Activated naive CD8-positive, alpha-beta T cell treated with anti-CD3 and anti-CD28 coated beads, Interleukin-2, amount 10 ng/mL, durations not matched to agents 7 days and 5 days (primary cell): ENCODE measurements around the gene DUSP7. TPM values are rescaled to one million over a fixed set of nuclear protein-coding genes. Genes with fewer than 3 reads are reported as not detected.

Source experiments
- ATAC-seq: fragments of 150-1000 bp; cut with Tn5 transposase; one replicate; pipeline ENCODE4 v1.10.0; 2021; ENCODE audit warnings: low read depth, moderate library complexity
- POLR2A ChIA-PET: fragments of 350-600 bp; sonication (Branson Sonifier 250); formaldehyde crosslinking; loops from one replicate; lab custom pipeline; 2021; ENCODE audit warnings: antibody characterized with exemption; lab: Charles Lee
- DNase-seq: peaks from one replicate; pipeline ENCODE4 v3.0.0; 2021
- H3K27ac Mint-ChIP-seq: one replicate; pipeline ENCODE4 v1.8.0; 2022; ENCODE audit warnings: mild to moderate bottlenecking, mixed read lengths
- H3K27me3 Mint-ChIP-seq: one replicate; pipeline ENCODE4 v1.8.0; 2022; ENCODE audit warnings: mild to moderate bottlenecking, moderate library complexity, mixed read lengths
- H3K36me3 Mint-ChIP-seq: one replicate; pipeline ENCODE4 v1.8.0; 2021; ENCODE audit warnings: mild to moderate bottlenecking, mixed read lengths
- H3K4me1 Mint-ChIP-seq: one replicate; pipeline ENCODE4 v1.8.0; 2021; ENCODE audit warnings: mixed read lengths
- H3K4me3 Mint-ChIP-seq: one replicate; pipeline ENCODE4 v1.8.0; 2022; ENCODE audit warnings: mild to moderate bottlenecking, moderate library complexity, mixed read lengths
- H3K9me3 Mint-ChIP-seq: one replicate; pipeline ENCODE4 v1.8.0; 2021; ENCODE audit warnings: mixed read lengths
- total RNA-seq, 2 experiments: library from RNA; stranded (reverse); gene quantifications; one replicate each; pipeline ENCODE4 v1.2.3, GENCODE V29; 2021

The DUSP7 gene
- total RNA-seq, 2 experiments from 2014 or later, result 30.9 to 31.3 TPM

GRCh38 chr3:52032702-52033408 lies 23.5 kb downstream of the DUSP7 start:
- ATAC-seq, result no peak
- no peak overlapping the region for H3K27ac Mint-ChIP-seq
- H3K27me3 Mint-ChIP-seq, result no peaks in the 10 kb centered on the region

GRCh38 chr3:52031896-52032295 lies 24.5 kb downstream of the DUSP7 start:
- POLR2A ChIA-PET, result no interaction called here
- ATAC-seq (no peak), DNase-seq (no peak)
- Mint-ChIP-seq H3K9me3 (no peaks in the 10 kb centered on the region), H3K27me3 (no peaks in the 10 kb centered on the region), H3K4me3 (no peak overlapping the region), H3K4me1 (no peaks in the 10 kb centered on the region), H3K27ac (no peak overlapping the region), H3K36me3 (no peaks in the 10 kb centered on the region)

More at GRCh38 chr3:52032702-52033408, 23.5 kb downstream of the DUSP7 start:
- Mint-ChIP-seq H3K36me3 (no peaks in the 10 kb centered on the region), H3K4me3 (no peak overlapping the region), H3K4me1 (no peaks in the 10 kb centered on the region), H3K9me3 (no peaks in the 10 kb centered on the region)
- no peak for DNase-seq
- POLR2A ChIA-PET, result no interaction called here

GRCh38 chr3:52030714-52031310 lies 25.6 kb downstream of the DUSP7 start:
- Mint-ChIP-seq H3K27me3 (no peaks in the 10 kb centered on the region), H3K4me3 (no peak overlapping the region), H3K4me1 (no peaks in the 10 kb centered on the region), H3K9me3 (no peaks in the 10 kb centered on the region), H3K27ac (no peak overlapping the region), H3K36me3 (no peaks in the 10 kb centered on the region)
- DNase-seq (no peak), ATAC-seq (no peak)
- POLR2A ChIA-PET, result no interaction called here

- POLR2A ChIA-PET, result no interaction called here
- Mint-ChIP-seq H3K4me1 (no peaks in the 10 kb centered on the region), H3K27me3 (no peaks in the 10 kb centered on the region), H3K36me3 (no peaks in the 10 kb centered on the region), H3K4me3 (no peak overlapping the region), H3K9me3 (no peaks in the 10 kb centered on the region), H3K27ac (no peak overlapping the region)
- DNase-seq, result no peak
- ATAC-seq, result no peak
Measured at GRCh38 chr3:52029535-52029934, 26.8 kb downstream of the DUSP7 start.

GRCh38 chr3:52029053-52029452 lies 27.3 kb downstream of the DUSP7 start:
- DNase-seq, result no peak
- no peak for ATAC-seq
- POLR2A ChIA-PET, result no interaction called here
- Mint-ChIP-seq H3K36me3 (no peaks in the 10 kb centered on the region), H3K27me3 (no peaks in the 10 kb centered on the region), H3K4me1 (peaks cover 2% of the 10 kb centered on the region), H3K27ac (no peak overlapping the region), H3K9me3 (no peaks in the 10 kb centered on the region), H3K4me3 (no peak overlapping the region)

- H3K9me3 Mint-ChIP-seq, result no peaks in the 10 kb centered on the region
- ATAC-seq (no peak), DNase-seq (no peak)
- H3K4me3 Mint-ChIP-seq, result no peak overlapping the region
- POLR2A ChIA-PET, result no interaction called here
- no peaks in the 10 kb centered on the region for H3K27me3 Mint-ChIP-seq
- H3K36me3 Mint-ChIP-seq, result no peaks in the 10 kb centered on the region
- H3K27ac Mint-ChIP-seq, result no peak overlapping the region
- peaks cover 2% of the 10 kb centered on the region for H3K4me1 Mint-ChIP-seq
Measured at GRCh38 chr3:52028572-52028971, 27.8 kb downstream of the DUSP7 start.

- Mint-ChIP-seq H3K4me1 (peaks cover 2% of the 10 kb centered on the region), H3K27ac (no peak overlapping the region)
- no peak for ATAC-seq
Measured at GRCh38 chr3:52026041-52026440, 30.3 kb downstream of the DUSP7 start.

GRCh38 chr3:52025453-52025852 lies 30.9 kb downstream of the DUSP7 start:
- POLR2A ChIA-PET, result no interaction called here
- H3K4me1 Mint-ChIP-seq, result peaks cover 2% of the 10 kb centered on the region
- H3K9me3 Mint-ChIP-seq, result no peaks in the 10 kb centered on the region
- H3K27ac Mint-ChIP-seq, result no peak overlapping the region
- ATAC-seq (no peak), DNase-seq (no peak)
- H3K27me3 Mint-ChIP-seq, result no peaks in the 10 kb centered on the region
- no peak overlapping the region for H3K4me3 Mint-ChIP-seq
- H3K36me3 Mint-ChIP-seq, result no peaks in the 10 kb centered on the region

More at GRCh38 chr3:52026041-52026440, 30.3 kb downstream of the DUSP7 start:
- H3K36me3 Mint-ChIP-seq, result no peaks in the 10 kb centered on the region
- no peak for DNase-seq
- H3K27me3 Mint-ChIP-seq, result no peaks in the 10 kb centered on the region
- POLR2A ChIA-PET, result no interaction called here
- no peaks in the 10 kb centered on the region for H3K9me3 Mint-ChIP-seq
- H3K4me3 Mint-ChIP-seq, result no peak overlapping the region

GRCh38 chr3:52024765-52025452 lies 31.5 kb downstream of the DUSP7 start:
- H3K36me3 Mint-ChIP-seq, result no peaks in the 10 kb centered on the region
- H3K4me3 Mint-ChIP-seq, result no peak overlapping the region
- H3K27ac Mint-ChIP-seq, result no peak overlapping the region
- no peak for DNase-seq
- H3K9me3 Mint-ChIP-seq, result no peaks in the 10 kb centered on the region
- POLR2A ChIA-PET, result no interaction called here
- H3K27me3 Mint-ChIP-seq, result no peaks in the 10 kb centered on the region
- peaks cover 2% of the 10 kb centered on the region for H3K4me1 Mint-ChIP-seq
- ATAC-seq, result no peak

- Mint-ChIP-seq H3K4me3 (no peak overlapping the region), H3K27me3 (no peaks in the 10 kb centered on the region), H3K4me1 (peaks cover 2% of the 10 kb centered on the region), H3K27ac (no peak overlapping the region), H3K9me3 (no peaks in the 10 kb centered on the region), H3K36me3 (no peaks in the 10 kb centered on the region)
- no peak for ATAC-seq
- no peak for DNase-seq
- POLR2A ChIA-PET, result no interaction called here
Measured at GRCh38 chr3:52023860-52024764, 32.3 kb downstream of the DUSP7 start.

GRCh38 chr3:52023101-52023770 lies 33.1 kb downstream of the DUSP7 start:
- POLR2A ChIA-PET, result no interaction called here
- no peaks in the 10 kb centered on the region for H3K27me3 Mint-ChIP-seq
- H3K4me3 Mint-ChIP-seq, result no peak overlapping the region

GRCh38 chr3:52022323-52023100 lies 33.9 kb downstream of the DUSP7 start:
- Mint-ChIP-seq H3K27me3 (no peaks in the 10 kb centered on the region), H3K9me3 (no peaks in the 10 kb centered on the region), H3K4me1 (peaks cover 2% of the 10 kb centered on the region), H3K4me3 (no peak overlapping the region), H3K27ac (no peak overlapping the region), H3K36me3 (no peaks in the 10 kb centered on the region)
- DNase-seq (no peak), ATAC-seq (no peak)
- POLR2A ChIA-PET, result no interaction called here

More at GRCh38 chr3:52023101-52023770, 33.1 kb downstream of the DUSP7 start:
- no peak overlapping the region for H3K27ac Mint-ChIP-seq
- peaks cover 2% of the 10 kb centered on the region for H3K4me1 Mint-ChIP-seq
- no peaks in the 10 kb centered on the region for H3K9me3 Mint-ChIP-seq
- ATAC-seq (no peak), DNase-seq (no peak)
- H3K36me3 Mint-ChIP-seq, result no peaks in the 10 kb centered on the region
